ENCODE results near the gene PFN2.
"Not testable (repeated sequence)": the region's sequence is repeated elsewhere in the genome, so short reads cannot be mapped to it uniquely, and the experiment has no call there.

Gene PFN2

DNA sequence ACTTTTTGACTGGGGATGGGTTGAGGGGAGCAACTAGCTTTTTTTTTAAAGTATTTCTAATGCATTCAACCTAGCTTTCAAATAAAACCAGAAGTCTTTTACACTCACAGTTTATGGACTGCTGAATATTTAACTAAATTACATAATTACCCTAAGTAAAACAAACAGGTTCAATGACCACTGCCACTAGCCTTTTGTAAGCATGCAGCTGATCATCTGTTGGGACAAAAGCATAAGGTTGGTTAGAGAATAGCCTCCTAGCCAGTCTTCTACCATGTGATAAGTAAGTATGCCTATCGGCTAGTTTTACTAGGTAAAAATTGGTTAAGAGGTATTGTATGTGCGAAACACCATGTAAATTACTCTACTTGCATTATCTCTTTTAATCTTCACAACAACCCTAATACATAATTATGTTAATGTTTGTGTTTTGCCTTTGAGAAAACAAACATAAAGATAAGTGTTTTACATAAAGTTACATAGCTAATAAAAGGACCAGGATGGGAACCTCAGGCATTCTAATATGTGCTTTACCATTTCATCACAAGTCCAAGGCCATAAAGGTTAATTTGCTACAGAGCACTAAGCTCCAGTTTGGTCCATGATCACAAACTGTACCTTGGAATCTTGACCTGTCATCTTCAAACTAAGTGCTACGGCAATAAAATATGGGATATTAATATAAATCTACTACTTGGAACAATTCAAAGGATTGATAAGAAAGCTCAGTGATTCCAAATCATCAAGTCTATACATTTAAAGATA, 13.2 kb downstream of the PFN2 start:
- TF ChIP-seq, protein P1, sequence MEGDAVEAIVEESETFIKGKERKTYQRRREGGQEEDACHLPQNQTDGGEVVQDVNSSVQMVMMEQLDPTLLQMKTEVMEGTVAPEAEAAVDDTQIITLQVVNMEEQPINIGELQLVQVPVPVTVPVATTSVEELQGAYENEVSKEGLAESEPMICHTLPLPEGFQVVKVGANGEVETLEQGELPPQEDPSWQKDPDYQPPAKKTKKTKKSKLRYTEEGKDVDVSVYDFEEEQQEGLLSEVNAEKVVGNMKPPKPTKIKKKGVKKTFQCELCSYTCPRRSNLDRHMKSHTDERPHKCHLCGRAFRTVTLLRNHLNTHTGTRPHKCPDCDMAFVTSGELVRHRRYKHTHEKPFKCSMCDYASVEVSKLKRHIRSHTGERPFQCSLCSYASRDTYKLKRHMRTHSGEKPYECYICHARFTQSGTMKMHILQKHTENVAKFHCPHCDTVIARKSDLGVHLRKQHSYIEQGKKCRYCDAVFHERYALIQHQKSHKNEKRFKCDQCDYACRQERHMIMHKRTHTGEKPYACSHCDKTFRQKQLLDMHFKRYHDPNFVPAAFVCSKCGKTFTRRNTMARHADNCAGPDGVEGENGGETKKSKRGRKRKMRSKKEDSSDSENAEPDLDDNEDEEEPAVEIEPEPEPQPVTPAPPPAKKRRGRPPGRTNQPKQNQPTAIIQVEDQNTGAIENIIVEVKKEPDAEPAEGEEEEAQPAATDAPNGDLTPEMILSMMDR (IDR thresholded peaks at IDR 0.05; ENCODE audit: borderline replicate concordance, insufficient read depth, low read depth, low read length): no peak
- no peak overlapping the region for H3K4me3 ChIP-seq (ENCODE audit: low read depth, low read length)

DNA sequence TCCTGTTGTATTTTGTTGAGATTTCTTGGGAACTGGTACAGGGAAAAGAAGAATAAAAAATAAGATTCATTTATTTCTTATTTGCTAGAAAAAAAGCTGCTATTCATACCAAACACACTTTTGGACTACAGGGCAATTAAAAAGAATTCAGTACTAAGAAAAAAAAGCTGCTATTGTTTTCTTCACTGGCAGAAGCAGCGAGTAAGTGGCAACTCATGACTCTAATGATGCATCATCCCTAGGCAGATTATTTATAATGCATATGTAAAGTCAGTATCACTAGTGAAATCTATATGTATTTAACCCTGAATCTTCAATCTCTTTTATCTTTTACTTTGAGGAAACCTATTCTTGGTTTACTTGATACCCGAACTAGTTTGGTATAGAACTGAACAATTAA, 15.2 kb downstream of the PFN2 start:
- TF ChIP-seq, protein P1 (IDR thresholded peaks at IDR 0.05; ENCODE audit: borderline replicate concordance, insufficient read depth, low read depth, low read length): no peak
- H3K4me3 ChIP-seq (ENCODE audit: low read depth, low read length): no peak overlapping the region

DNA sequence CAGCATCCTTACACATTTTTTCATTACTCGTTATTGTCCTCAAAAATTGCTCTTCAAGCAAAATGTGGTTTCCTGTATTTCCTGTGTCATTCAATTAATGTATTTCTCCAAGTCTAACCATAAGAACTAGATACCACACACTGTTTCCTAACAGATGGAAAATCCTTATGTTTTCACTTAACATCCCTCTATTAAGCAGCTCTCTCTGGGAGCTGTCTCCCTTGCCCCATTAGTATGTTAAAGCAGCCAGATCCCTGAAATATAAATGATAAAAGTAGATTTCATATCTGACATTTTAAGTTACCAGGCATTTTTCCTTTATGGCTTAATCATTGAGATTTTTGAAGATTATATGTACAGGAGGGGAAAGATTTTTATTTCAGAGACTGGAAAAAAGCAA, 15.9 kb downstream of the PFN2 start:
- no peak overlapping the region for H3K4me3 ChIP-seq (ENCODE audit: low read depth, low read length)
- TF ChIP-seq, protein P1 (IDR thresholded peaks at IDR 0.05; ENCODE audit: borderline replicate concordance, insufficient read depth, low read depth, low read length): no peak

DNA sequence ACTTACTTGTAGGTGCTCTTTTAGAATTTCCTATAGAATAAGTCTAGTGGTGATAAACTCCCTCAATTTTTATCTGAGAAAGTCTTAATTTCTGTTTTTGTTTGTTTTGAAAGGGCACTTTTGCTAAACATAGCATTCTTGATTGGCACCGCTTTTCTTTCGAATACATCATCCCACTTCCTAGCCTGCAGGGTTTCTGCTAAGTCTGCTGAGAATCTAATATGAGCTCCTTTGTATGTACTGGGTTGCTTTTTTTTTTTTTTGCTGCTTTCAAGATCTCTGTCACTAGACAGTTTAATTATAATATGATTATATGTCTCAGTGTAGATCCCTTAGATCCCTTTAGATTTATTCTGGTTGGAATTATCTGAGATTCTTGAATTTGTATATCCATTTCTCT, 21.5 kb downstream of the PFN2 start:
- TF ChIP-seq, protein P1 (IDR thresholded peaks at IDR 0.05; ENCODE audit: borderline replicate concordance, insufficient read depth, low read depth, low read length): no peak

DNA sequence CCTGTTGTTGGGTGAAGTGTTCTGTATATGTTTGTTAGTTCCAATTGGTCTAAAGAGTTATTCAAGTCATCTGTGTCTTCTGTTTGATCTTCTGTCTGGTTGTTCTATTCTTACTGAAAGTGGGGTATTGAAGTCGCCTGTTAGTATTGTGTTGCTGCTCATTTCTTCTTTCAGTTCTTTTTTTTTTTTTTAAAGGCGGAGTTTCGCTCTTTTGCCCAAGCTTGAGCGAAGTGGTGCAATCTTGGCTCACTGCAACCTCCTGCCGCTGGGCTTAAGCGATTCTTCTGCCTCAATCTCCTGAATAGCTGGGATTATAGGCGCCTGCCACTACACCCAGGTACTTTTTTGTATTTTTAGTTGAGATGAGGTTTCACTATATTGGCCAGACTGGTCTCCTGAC, 23.5 kb downstream of the PFN2 start:
- TF ChIP-seq, protein P1 (IDR thresholded peaks at IDR 0.05; ENCODE audit: borderline replicate concordance, insufficient read depth, low read depth, low read length): no peak
- no peak overlapping the region for H3K4me3 ChIP-seq (ENCODE audit: low read depth, low read length)

More for the DNA sequence above, 21.5 kb downstream of the PFN2 start:
- no peak overlapping the region for H3K4me3 ChIP-seq (ENCODE audit: low read depth, low read length)

DNA sequence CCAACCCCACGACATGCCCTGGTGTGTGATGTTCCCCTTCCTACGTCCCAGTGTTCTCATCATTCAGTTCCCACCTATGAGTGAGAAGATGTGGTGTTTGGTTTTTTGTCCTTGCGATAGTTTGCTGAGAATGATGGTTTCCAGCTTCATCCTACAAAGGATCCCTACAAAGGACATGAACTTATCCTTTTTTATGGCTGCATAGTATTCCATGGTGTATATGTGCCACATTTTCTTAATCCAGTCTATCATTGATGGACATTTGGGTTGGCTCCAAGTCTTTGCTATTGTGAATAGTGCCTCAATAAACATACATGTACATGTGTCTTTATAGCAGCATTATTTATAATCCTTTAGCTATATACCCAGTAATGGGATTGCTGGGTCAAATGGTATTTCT, 26.7 kb downstream of the PFN2 start:
- H3K4me3 ChIP-seq (ENCODE audit: low read depth, low read length): not testable (repeated sequence)

DNA sequence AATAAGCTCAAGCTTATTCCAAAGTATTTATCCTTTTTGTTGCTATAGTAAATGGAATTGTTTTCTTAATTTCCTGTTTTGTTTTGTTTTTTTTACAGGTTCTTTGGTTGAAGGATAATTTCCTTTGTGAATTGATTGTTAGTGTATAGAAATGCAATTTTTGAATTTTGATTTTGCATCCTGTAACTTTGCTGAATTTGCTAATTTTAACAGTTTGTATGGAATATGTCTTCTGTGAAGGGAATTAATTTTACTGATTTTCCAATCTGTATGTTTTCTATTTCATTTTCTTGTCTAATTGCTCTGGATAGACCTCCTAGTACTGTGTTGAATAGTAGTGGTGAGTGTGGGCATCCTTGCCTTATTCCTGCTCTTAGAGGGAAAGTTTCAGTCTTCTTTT, 28.3 kb downstream of the PFN2 start:
- TF ChIP-seq, protein P1 (IDR thresholded peaks at IDR 0.05; ENCODE audit: borderline replicate concordance, insufficient read depth, low read depth, low read length): no peak
- H3K4me3 ChIP-seq (ENCODE audit: low read depth, low read length): no peak overlapping the region

All from GM12875 (cell line).